GM19240 (cell line): ENCODE measurements around the gene KIF6.

Experiments
- DNase-seq: peaks from one replicate; pipeline ENCODE4 v3.0.0; 2011; ENCODE audit warnings: low spot score; ENCODE audit not compliant: insufficient read length

Gene KIF6

DNA sequence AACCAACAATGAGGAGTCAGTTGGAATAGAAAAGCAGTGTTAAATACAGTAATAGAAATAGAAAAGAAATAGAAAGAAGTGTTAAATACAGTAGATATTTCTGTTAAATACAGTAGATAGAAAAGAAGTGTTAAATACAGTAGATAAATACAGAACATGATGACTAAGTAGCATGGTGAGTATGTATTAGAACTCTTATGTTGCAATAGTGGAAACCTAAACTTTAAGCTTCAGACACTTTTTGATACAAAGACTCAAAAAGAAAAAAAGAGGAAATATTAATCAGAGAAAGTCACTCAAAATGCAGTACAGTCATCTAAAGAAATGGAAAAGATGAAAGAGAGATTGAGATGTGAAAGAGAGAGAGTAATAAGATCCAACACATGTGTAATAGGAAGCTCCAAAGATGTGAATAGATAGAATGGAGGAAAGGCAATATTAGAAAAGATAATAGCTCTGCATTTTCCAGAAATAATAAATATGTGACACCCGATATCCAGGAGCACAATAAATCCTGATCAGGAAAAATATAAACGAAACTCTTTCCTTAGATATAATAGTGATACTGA, 271.2 kb downstream of the KIF6 start:
- no peak for DNase-seq

DNA sequence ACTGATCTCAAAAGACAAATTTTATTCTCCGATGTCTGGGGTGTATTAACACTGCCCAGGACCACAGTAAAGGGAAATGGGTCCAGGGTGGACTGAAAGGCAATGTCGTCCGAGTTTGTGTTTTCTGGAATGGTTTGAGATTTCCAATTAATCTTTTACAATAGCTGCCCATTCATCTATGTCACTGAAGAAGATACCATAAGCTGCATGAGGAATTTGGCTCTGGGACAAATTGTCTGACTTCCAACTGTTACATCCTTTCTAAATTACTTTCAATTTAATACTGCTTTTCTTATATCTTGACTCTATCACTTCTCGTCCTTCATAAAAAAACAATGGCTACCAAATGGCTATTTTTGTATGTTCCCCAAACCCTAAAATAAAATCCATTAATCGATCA, 272.0 kb downstream of the KIF6 start:
- no peak for DNase-seq

DNA sequence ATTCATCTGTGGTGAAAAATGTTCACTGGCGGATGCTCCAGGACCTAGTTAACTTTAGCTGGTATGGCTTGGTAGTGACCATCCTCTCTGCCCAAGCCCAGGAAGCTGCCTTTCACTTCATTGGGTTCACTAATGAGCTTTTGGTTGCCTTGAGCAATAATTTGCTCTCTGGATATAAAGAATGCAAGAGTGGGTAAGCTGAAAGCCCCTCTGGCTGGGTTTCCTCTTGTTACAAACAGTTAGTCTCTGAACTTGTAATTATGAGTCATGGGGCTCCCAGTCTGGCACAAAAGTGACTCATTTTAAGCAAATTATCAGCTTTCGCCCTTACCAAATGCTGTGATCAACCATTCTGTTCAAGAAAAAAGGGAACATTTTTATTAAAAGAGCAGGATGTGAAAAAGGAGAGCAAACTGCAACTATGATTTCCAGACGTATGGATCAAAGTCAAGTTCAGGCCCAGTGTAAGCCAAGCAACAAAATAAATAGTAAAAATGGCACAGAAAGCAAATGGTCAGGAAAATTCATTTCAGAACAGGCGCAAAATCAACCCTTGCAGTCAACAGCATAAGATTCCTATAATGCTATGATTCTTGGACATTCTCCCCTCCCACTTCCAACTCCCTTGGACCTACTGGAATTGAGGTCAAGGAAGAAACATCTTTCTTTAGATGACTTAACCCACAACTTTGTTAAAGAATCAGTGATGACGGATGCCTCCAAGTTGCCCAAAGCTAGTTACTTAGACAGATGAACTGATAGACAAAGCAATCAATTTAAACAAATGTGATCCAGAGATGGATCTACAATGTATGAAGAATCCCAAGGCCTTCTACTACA, 272.7 kb downstream of the KIF6 start:
- no peak for DNase-seq

DNA sequence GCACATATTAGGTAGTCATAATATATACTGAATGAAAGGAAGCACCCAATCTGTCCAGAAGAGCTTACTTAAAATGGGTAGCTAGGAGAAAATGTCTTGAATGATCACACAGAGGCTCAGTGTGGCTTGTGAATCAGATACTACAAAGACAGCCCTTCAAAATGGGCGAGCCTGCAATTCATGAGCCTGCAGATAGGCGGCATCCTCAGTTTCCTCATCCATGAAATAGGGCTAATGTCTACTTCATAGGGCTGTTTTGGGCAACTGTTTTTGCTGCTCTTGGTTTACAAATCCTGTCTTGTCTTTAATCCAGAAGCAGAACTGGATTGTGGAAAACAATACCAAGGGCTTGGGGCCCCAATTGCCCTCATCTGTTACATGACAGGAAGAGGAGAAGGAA, 273.4 kb downstream of the KIF6 start:
- no peak for DNase-seq

DNA sequence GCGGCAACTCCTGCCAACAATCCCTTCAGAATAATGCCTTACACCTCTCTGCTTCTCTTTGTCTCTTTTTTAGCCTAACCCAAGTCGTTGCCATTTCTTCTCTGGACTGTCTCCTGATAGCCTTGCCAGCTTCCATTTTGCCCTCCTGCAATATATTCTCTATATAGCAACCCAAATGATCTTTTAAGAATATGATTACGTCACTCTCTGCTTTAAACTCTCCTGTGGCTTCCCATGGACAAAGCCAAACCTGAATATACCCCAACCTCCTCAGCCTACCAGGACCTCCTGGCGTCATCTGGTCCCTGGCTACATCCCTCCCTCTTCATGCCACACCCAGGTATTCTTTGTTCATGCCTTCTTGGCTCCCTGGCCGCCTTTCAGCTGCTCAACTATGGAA, 276.2 kb downstream of the KIF6 start:
- DNase-seq = no peak

DNA sequence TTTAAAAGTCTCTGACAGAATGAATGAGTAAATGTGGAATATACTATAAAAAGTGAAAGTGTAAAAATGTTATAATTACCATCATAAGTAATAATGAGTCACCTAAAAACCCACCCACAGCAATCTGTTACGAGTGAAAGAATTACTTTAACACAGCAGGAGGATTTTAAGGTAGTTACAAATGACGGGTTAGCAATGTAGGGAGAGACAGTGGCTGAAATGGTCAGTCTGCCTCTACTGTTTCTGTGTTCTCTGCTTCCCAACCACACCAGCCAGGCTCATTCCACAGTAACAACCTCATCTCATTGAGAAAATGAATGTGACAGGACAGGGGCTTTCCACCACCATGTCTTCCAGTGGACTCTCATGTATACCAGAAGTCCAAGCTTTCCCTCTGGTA, 278.3 kb downstream of the KIF6 start:
- no peak for DNase-seq

DNA sequence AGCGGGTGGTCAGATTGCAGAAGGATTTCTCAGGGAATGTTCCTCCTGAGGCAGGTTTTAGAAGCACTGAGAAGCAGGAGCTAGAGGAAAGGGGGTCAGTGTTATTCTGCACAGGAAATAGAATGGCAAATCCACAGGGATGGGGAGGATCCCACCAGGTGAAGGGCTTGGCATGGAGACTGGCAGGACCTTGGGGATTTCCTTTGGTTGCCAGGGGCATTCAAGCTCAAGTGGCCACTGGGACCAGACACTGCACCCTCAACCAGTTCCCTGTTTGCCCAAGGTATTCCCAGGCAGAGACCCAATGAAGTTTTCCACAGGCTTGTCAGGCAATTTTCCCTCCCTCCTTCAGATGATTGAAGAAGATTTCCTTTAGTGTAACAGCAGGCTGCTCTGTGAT, 279.5 kb downstream of the KIF6 start:
- DNase-seq = no peak

DNA sequence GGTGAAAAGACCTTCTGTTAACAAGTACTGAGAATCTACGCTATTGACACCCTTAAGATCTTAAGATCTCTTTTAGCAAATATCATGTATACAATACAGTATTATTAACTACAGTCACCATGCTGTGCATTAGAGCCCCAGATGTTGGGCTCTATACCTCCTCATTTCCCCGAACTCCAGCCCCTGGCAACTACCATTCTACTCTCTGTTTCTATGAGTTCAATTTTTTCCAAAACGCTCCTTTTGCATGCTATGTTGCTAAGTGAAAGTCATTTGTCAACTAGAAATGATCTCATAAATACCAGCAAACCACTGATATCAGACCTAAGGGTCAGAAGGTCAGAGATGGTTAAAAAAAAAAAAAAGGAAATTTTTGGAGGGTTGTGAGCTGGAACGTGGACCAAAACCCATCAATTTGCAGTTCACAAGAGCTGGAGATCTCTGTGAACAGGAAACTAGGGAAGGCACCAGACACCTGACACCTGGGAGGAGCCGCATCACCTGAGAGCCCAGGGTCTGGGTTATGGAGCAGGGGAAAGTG, 280.7 kb downstream of the KIF6 start:
- DNase-seq = no peak

DNA sequence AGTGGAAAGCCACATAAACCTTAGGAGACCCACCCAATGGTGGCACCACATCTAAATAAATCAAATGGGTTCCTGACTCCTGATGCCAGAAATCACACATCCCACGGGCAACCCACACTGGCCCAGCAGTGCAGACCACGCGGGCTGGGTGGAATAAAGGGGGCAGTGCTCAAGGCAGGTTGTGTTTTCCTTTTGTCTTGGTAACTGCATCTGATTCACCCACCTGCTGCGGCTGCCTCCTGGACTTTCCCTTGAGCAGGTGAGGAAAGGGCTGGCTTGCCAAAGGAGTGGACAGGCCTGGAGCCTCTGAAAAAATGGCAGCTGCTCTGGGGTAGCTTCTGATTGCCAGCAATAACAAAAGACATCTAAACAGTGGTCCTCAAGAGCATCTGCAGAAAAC, 283.2 kb downstream of the KIF6 start:
- DNase-seq = no peak

DNA sequence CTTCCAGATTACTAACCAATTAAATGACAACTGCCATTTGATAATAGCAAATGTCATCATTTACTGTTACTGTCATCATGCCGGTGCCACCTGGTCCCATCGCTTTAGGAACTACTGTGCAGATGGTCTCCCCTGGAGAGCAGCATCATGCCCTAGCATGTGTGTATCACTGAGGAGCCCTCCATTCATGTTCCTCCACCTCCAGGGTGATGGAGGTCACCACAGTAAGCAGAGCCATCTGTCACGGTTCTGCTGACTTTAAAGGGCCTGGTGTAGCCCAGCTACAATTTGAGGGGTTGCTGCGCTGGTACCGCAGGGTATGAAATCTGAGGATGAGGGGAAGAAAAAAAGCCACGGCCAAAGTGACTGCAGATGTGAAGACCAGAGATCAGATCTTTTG, 283.9 kb downstream of the KIF6 start:
- DNase-seq = no peak

DNA sequence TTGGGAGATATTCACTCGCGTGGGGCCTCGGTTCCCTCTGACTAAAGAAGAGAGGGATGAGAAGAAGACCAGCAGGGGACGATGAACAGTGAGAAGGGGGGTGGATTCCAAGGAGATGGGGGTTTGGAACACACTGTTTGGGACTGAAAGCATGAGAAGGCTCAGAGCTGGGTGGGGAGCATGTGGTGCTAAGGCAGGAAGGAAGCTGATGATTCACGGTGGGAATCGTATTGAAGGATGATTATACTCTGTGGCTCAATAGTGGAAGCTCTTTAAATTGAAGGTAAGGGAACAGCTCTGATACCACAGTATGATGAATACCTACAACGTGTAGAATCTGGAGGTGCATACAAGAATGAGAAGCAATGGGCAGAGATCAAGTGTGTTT, 285.2 kb downstream of the KIF6 start:
- no peak for DNase-seq

DNA sequence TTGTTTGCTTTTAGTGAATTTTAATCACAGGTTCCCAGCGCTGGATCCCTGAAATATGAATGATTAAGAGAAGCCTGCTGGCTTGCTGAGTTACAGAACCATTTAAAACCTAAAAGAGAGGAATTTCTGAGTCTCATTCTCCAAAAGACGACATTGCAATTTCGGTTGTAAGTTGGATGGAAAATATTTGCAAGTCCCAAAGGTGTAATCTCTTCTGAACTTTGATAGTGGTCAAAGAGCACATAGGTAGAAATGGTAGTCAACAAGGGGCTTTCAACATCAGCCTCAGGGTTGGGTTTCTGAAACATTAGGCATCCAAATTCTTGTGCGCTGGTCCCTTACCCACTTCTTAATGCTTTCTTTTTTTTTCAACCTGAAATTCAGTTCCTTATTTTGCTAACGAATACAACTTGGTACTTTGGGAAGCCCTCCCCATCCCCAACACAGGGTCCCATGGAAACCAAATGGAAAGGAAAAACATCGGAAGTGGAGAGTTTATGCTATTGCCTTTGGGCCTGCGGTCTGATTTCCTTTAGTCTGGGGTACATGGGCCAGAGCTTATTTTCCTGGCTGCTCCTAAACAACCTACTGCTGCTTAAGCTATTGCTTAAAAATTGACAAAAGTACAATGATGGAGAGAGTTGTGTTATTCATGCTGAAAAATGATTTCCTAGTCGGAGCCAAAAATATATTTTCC, 285.7 kb downstream of the KIF6 start:
- no peak for DNase-seq

DNA sequence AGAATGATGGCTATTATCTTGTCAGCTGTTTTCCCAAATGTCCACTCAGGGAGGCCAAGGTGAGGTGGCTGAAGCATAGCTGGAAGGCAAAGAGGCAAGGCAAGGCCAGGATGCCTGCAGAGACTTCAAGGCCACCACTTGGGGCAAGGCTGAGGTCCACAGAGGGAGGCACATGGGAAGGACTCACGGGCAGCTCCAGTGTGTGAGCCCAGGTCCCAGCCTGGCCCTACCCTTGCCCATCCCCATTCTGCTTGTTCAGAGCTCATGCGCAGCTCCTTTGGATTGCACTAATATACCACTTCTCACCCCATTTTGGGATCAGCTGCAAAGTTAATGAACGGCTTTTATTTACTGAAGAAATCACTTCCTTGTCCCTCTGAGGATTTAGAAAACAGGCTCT, 291.6 kb downstream of the KIF6 start:
- DNase-seq = no peak

DNA sequence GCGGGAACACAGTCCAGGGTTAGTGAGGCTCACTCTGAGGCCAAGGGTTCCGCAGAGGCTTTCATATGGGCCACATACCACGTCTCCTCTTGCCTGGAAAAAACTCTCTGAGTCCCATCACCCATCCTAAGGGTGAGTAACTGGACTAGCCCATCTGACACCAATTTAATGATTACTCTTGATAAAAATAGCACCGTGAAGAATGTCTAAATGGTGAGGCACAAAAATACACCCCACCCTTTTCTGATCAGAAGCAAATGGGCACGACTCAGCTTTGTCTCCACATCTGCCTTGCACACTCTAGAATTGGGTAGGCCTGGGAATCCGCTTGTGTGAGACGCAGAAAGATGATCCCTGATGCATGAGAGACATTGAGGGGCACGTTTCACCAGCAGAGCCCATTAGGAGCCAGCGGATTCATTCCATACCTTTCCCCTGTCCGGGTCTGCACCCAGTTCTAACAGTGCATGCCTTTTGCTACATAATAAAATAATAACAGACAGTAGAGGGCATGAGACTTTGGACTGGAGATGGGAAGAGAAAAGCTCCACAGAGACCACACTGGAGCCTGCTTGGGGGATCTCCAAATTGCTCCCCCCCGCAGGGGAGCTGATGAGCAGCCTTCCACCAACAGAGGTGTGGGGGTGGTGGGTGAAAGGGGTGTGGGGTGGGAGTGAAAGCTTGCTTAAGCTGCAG, 292.7 kb downstream of the KIF6 start:
- DNase-seq = no peak

DNA sequence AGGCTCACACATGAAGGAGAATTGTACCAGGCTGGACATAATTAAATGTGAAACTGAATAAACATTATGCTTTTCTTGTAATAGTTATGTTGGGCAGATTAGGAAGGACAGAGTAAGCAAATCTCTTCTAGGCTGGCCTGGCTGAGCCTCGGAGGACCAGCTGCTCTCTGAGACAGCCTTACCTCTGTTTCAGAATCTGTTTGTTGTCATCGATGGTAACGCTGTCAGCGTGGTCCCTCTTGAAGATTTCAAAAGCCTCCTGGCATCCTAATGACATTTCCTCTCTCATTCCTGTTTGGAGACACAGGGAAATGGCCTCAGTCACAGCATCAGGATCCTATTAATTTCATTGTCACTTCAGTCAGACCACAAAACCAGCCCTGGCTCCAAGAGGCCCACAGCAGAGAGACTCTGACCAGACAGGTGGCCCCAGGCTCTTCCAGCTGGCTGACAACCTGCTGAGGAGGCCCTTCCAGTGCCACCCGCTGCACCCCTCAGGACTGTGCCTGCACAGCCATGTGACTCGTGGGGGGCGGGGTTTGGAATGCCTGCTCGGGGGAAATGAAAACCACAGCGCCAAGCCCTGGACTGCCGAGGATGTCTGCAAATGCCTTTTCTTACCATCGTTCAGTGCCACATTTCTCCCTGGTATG, 294.2 kb downstream of the KIF6 start:
- DNase-seq = no peak

DNA sequence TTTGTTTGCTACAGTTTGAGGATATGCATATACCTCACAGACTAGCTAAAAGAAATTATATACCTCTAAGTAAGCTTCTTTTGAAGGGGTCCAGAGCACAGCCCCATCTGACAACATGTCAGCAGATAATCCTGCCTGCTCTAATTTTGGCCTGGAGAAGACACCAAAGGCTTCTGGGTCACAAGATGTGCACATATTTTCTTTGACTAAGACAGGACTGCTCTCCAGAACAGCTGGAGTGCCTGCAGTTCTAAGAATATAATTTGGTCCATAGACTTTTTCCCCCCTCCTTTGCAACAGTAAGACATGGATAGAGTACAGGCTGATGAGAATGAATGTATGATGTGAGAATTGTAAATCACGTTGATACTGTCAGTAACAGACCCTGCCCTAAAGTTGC, 294.8 kb downstream of the KIF6 start:
- DNase-seq = no peak

DNA sequence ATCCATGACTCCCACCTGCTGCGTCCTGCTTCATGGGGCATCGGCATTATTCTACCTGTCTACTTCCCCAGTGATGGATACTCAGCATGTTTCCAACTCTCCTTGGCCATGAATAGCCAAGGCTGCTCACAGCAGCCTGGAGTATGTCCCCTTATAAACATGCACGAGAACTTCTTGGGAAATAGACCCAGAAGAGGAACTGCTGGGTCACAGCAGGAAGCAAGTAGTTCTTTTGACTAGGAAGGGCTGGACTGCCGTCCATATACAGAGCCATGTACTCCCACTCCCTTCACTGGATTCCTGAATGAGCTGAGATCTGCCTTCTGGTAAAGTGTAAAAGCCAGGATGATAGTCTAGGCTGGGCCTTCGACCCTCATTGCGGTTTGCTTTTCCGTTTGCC, 296.4 kb downstream of the KIF6 start:
- DNase-seq = no peak

DNA sequence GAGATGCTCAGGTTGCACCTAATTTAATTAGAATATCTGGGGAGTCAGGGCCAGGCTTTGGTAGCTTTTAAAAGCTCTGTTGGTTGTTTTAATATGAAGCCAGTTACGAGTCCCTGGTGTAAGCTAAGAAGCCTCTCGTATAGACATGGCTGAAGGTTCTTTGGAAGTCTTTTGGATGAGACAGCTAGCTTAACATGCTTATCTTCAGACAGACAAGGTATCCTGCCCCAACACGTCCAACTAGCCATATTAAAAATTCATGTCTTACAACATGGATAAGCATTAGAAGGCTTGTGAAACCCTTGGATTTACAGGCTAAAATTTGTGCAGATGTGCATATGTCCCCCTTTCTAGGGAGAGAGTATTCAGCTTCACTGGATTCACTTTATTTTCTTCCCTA, 297.1 kb downstream of the KIF6 start:
- no peak for DNase-seq

DNA sequence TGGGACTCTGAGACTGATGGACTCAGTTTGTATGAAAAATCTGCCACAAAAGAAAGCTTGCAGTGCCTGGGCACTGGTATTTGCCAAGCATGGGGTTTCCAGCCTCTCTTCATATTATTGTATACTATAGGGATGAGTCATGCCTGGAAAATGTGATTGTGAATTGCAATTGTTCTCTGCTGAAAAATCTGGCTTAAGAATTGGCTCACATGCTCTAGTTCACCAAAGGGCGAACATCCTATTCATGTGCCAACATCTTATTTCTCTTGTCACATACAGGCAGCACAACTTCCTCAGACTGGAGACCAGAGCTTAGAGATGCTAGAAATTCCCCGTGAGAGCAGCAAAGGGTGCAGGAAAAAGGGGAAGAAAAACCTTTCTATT, 299.1 kb downstream of the KIF6 start:
- no peak for DNase-seq

DNA sequence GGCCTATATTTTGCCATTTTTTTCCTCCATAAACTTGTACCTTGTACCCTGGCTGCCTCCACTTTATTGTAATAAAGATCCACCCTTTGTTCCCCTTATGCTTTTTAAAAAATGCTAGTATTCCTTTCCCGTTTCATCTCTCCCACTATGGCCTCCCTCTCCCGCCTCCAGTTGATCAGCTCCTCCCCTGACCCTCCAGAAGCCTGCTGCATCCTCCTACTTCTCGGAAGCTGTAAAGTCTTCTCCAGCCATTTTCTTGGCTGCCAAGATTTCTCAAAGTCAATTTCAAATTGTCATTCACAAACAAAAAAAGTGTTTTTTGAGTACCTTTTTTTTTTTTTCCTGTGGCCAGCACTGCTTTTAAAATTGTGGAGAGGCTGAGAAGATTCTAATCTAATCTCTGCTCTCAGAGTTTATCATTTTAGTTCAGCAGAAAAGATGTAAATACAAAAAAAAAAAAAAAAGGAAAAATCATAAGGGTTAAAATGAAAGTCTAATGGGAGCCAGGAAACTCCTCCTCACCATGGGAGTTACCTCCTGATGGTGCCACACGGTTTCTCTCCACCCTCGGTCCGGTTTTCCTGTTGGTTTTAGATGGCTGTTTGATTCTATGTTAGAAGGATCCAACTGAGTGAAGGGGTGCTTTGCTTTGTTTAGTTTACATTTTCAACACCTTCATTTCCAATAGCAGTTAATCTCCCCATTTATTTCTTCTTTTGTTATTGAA, 299.7 kb downstream of the KIF6 start:
- no peak for DNase-seq

DNA sequence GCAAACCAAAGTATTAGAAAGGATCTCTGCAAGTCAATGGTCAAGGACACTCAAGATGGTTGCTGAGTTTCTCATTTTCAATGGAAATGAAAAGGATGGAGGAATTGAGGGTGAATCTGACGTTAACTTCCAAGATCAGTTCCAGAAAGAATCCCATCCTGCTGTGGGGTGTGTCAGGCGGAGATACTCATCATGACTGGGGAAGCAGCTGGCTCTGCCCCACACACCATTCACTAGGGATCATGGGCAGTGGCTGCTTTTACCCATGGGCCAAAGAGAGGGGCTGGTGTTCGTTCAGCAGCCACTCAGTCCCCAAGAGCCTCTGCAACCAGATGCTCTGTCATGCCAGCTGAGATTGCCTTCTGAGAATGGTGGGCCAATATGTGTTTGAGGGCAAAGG, 300.4 kb downstream of the KIF6 start:
- DNase-seq = no peak
